H1 (cell line): Measurements from ENCODE around the gene NKAIN4.

Experiments used
- BCL11A ChIP-seq, 2 experiments: IDR thresholded peaks; one replicate each; pipeline ENCODE4 v1.6.1; 2011; ENCODE audit warnings: low read depth in 2 of 2, low read length in 2 of 2, mild to moderate bottlenecking in 2 of 2
- CTCF ChIP-seq, 3 experiments: IDR thresholded peaks; 1 replicate in 2 of 3; 2 replicates in 1 of 3; pipeline versions ENCODE4 v1.5.1 to v1.6.1; 2011; ENCODE audit warnings: low read length in 3 of 3, mild to moderate bottlenecking in 3 of 3, inconsistent platforms in 2 of 3, low read depth in 1 of 3, moderate library complexity in 1 of 3; ENCODE audit not compliant: insufficient read depth in 1 of 3; ENCODE audit errors: control extremely low read depth in 1 of 3
- EP300 ChIP-seq, 2 experiments: IDR thresholded peaks; 1 replicate in 1 of 2; 2 replicates in 1 of 2; pipeline ENCODE4 v1.6.1; 2011 to 2012; ENCODE audit warnings: low read depth in 2 of 2, low read length in 2 of 2, mild to moderate bottlenecking in 2 of 2, borderline replicate concordance in 1 of 2, inconsistent platforms in 1 of 2, moderate library complexity in 1 of 2
- JUN ChIP-seq: IDR thresholded peaks from 2 replicates; pipeline ENCODE4 v1.6.1; 2011; ENCODE audit warnings: low read depth, mild to moderate bottlenecking, improper control_type of control experiment, low read length
- JUND ChIP-seq: IDR thresholded peaks from 2 replicates; pipeline ENCODE4 v1.6.1; 2011; ENCODE audit warnings: mild to moderate bottlenecking, improper control_type of control experiment, low read length
- POLR2A ChIP-seq, 2 experiments: IDR thresholded peaks; 1 replicate in 1 of 2; 2 replicates in 1 of 2; pipeline ENCODE4 v1.6.1; 2011; ENCODE audit warnings: low read depth in 2 of 2, low read length in 2 of 2, mild to moderate bottlenecking in 2 of 2; ENCODE audit errors: control extremely low read depth in 1 of 2
- RXRA ChIP-seq: IDR thresholded peaks from 2 replicates; pipeline ENCODE4 v1.6.1; 2011; ENCODE audit warnings: low read depth, mild to moderate bottlenecking, low read length, moderate library complexity; ENCODE audit not compliant: insufficient read depth
- TCF12 ChIP-seq: IDR thresholded peaks from 2 replicates; pipeline ENCODE4 v1.6.1; 2011; ENCODE audit warnings: low read depth, mild to moderate bottlenecking, low read length

- TF ChIP-seq POLR2A (IDR thresholded peaks at IDR 0.05; ENCODE audit: control extremely low read depth in 1 of 2, low read depth in 2 of 2, low read length in 2 of 2): no peak
- no peak for TF ChIP-seq BCL11A (IDR thresholded peaks at IDR 0.05; ENCODE audit: low read depth in 2 of 2, low read length in 2 of 2)
- peak; percentile 74 to 84 (median 83) for TF ChIP-seq CTCF (IDR thresholded peaks at IDR 0.05; ENCODE audit: control extremely low read depth in 1 of 3, insufficient read depth in 1 of 3, low read depth in 1 of 3, low read length in 3 of 3)
- no peak for TF ChIP-seq JUND
- TF ChIP-seq RXRA: no peak
- no peak for TF ChIP-seq EP300 (IDR thresholded peaks at IDR 0.05; ENCODE audit: borderline replicate concordance in 1 of 2, low read depth in 2 of 2, low read length in 2 of 2)
- no peak for TF ChIP-seq TCF12
- TF ChIP-seq JUN: no peak
Measured at GRCh38 chr20:63280929-63281545, 26.8 kb upstream of the NKAIN4 start.
